ENCODE measurements around the gene FRYL.
"Not testable (repeated sequence)": the region's sequence is repeated elsewhere in the genome, so short reads cannot be mapped to it uniquely, and the experiment has no call there.

Gene FRYL

DNA sequence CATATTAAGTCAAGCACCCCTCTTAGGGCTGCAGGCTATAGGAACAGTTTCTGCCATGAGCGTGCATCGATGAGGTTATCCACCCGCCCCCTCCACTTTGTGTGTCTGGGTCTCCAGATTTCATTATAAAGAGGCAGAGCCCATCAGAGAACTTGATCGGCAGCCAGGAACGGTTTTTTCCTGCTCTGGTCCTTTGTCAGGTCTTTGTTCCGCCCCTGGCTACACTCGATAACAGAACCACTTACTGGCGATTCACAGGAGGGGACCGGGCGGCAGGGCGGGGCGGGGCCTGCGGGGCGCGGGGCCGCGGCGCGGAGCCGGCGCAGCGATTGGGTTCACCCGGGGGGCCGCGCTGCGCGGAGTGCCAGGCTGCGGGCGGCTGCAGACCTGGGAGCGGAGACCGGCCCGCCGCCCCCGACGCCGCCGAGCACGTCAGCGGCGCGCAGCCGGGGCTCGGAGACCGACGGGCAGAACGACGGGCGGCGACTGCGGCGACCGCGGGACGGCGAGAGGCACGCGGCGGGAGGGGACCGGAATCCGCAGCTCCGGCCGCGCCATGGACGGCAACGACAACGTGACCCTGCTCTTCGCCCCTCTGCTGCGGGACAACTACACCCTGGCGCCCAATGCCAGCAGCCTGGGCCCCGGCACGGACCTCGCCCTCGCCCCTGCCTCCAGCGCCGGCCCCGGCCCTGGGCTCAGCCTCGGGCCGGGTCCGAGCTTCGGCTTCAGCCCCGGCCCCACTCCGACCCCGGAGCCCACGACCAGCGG is 296.9 kb downstream of the FRYL start, which contains the start of gene SLC10A4:
Gene SLC10A4 (plus strand): TSS at position 338 of the 771 bp plus-strand sequence. CDS start 219 bp downstream, at position 557.
- DNase-seq = no peak

DNA sequence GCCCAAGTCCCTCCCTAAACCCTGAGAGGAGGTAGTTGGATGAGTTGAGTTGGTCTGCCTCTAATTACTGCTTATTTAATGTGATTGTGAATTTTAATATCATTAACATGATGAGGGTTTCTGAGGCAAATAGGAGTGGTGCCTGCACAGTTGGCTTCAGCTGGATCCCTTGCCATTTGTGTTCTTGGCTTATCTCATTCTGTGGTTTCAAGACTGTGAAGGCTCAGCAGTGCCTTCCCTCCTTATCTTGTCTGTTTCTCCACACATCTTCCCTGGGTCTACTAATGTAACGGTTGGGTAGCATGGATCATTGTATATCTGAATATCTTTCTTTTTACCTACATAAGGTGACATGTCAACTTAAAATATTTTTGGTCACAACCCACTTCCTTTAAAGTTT is 298.5 kb downstream of the FRYL start:
- no peak for DNase-seq

DNA sequence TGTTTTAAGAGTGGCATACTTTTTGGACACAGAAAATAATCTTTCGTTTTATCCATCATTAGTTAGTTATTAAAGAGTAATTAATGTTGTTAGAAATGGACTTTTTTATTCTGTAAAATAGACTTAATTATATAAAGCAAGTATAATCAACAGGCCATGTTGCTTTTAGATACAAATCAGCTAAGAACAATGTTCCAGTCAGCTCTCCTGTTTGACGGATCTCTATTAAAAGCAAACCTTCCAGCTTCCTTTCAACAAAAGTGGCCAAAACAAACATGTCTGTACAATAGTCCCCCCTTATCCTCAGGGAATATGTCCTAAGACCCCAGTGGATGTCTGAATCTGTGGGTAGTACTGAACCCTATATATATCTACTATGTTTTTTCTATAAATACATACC is 301.8 kb downstream of the FRYL start:
- no peak for DNase-seq

DNA sequence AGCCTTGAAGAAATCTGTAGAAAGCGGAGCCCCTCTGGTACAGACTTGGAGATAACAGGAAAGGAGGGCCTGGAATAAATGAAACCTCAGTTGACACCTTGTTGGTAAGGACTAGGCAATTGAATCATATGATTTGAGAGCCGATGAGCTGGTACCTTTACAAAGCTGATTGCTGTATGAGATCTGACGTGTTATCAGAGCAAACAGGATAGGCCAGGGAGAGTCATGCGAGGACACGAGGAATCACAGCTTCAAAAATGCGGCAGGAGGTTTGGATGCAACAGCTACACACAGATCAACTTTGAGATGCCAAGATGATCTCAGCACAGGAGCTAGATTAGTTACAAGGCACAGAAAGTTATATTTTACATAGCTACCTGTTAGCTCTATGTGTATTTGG is 304.3 kb downstream of the FRYL start:
- DNase-seq = no peak

GRCh38 chr4:48472794-48473193 is 307.3 kb downstream of the FRYL start:
- no peak for DNase-seq

DNA sequence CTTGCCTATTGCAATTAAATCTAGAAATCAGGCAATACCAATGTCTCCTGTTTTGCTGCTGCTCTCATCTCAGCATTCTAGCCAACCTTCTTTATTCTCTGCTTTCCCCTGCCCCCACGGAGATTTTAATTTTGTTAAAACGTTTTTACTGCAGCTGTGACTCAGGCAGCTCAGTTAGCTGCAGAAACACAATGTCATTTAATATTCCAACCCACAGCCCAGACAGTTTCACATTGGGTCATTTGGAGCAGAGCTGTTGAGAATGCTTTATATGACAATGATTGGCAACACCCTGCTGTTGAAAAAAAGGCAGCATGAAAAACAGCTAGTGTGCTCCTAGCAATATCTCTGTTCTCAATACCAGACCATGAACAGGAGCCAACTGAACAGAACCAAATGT is 309.5 kb downstream of the FRYL start:
- DNase-seq = no peak

GRCh38 chr4:48470137-48470536 is 309.9 kb downstream of the FRYL start:
- no peak for DNase-seq

GRCh38 chr4:48467891-48468290 is 312.2 kb downstream of the FRYL start:
- no peak for DNase-seq

- no peak for DNase-seq
Observed at GRCh38 chr4:48467442-48467841, 312.6 kb downstream of the FRYL start.

DNA sequence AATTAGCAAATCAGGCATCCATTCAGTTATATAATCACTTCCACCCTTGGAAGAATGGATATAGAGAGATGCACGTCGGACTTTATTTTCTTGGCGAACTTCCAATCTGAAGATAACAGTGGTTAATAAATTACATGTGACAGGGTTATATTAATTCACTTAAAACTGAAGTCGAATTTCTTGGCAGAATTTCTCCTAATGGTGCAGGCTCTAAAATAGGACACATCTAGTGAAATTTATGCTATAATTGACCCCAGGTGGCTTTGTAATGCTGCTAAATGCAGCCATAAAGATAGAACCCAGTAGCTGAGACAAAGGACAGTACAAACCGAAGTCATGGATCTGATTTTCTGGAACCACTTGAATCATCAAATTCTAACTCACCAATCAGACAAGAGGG is 317.7 kb downstream of the FRYL start:
- no peak for DNase-seq

DNA sequence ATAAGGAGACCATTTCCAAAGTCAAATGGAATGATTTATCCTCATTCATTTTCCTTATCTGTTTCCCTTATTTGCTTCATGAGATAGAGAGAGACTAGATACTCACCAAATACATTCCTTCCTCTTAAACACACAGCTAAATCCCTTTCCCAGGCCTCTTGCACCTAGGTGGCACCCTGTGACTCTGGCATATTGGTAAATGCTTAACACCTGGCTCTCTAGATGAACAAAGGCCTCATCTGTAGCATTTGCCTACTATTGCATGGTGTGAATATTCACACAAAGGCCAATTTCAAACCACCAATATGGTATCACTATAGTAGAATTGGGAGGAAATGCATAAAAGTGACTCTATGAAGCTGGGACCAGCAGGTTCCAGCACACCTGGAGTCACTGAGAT is 319.1 kb downstream of the FRYL start:
- DNase-seq = no peak

GRCh38 chr4:48454591-48454990 is 325.5 kb downstream of the FRYL start:
- DNase-seq = no peak

DNA sequence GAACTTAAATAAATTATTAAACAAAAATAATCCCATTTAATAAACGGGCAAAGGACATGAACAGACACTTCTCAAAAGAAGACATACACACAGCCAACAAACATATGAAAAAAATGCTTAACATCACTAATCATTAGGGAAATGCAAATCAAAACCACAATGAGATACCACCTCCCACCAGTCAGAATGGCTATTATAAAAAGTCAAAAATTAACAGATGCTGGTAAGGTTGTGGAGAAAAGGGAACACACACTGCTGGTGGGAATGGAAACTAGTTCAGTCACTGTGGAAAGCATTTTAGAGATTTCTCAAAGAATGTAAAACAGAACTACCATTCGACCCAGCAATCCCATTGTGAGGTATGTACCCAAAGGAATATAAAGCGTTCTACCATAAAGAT is 328.4 kb downstream of the FRYL start:
- not testable (repeated sequence) for DNase-seq

DNA sequence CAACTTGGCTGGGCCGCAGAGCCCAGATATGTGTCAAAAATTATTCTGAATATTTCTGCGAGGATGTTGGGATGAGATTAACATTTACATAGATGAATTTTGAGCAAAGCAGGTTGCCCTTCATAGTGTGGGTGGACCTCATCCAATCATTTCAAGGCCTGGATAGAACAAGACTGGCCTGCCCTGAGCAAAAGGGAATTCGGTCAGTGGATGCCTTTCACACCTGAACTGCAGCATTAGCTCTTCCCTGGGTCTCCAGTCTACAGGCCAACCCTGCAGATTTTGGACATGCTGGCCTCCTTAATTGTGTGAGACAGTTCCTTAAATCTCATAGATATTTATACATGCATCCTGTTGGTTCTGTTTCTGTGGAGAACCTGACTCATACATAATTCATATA is 329.3 kb downstream of the FRYL start:
- no peak for DNase-seq

DNA sequence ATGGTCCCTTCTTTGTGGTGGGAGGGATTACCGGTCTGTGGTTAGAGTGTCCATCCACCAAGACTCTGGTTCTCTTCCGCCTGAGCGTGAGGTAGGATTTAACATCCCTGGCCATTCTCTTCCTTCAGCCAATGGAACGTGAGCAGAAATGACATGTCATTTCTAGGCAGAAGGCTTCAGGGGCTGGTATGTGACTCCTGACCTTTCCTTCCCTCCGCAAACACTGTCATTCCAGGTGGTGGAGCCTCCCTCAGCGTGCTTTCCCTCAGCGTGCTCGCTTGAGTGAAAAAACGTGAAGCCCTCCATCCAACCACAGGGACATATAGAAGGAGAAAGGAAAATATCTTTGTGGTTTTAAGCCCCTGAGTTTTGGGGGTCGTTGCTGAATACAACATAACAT is 330.9 kb downstream of the FRYL start:
- DNase-seq = no peak

Measured in RPMI8226 (cell line).